Activated naive CD4-positive, alpha-beta T cell treated with anti-CD3 and anti-CD28 coated beads, Interleukin-2, amount 50 U/mL, for 24 hours (primary cell): ENCODE results near the gene PRKCD.

Experiments used
- H3K27ac Mint-ChIP-seq: one replicate; pipeline ENCODE4 v1.8.0; 2021; ENCODE audit warnings: mild to moderate bottlenecking, mixed read lengths
- H3K27me3 Mint-ChIP-seq: one replicate; pipeline ENCODE4 v1.8.0; 2021; ENCODE audit warnings: mixed read lengths
- H3K36me3 Mint-ChIP-seq: one replicate; pipeline ENCODE4 v1.8.0; 2021; ENCODE audit warnings: mixed read lengths
- H3K4me1 Mint-ChIP-seq: one replicate; pipeline ENCODE4 v1.8.0; 2021; ENCODE audit warnings: mixed read lengths
- H3K4me3 Mint-ChIP-seq: one replicate; pipeline ENCODE4 v1.8.0; 2021; ENCODE audit warnings: mild to moderate bottlenecking, mixed read lengths
- H3K9me3 Mint-ChIP-seq: one replicate; pipeline ENCODE4 v1.8.0; 2021; ENCODE audit warnings: mixed read lengths

Gene PRKCD

DNA sequence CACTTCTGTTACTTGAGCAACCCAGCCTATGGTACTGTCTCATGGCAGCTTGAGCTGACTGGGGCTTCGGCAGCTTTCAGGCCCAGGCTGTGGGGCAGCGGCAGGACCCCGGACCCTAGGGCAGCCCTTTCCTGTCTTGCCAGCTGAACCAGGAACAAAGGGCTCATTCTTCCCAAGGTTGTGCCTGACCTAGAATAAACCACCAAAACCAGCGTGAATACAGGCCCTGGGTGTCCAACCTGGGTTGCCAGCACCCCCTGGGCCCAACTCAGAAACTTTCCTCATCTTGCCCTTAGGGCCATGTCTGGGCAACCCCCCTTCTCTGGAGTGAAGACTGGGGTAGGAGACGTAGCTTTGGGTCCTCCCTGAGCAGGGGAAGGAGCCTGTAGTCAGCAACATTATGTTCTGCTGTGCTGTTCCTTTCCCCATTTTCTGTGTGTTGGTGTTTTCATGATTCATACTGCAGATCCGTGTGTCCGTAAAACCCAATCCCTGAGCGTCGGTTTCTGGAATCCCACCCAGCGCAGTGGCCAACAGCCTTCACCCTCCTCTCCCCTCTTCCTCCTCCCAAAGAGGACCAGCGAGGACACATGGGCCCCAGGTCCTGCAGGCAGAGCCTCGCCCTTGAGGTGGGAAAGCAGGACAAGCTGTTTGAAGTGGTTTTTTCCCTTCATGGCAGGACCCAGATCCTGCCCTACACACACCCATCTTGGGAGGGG, 61.3 kb downstream of the PRKCD start:
- peaks cover 4% of the 10 kb centered on the region for H3K4me1 Mint-ChIP-seq
- no peak overlapping the region for H3K4me3 Mint-ChIP-seq
- H3K27me3 Mint-ChIP-seq: no peaks in the 10 kb centered on the region
- H3K9me3 Mint-ChIP-seq: no peaks in the 10 kb centered on the region
- H3K36me3 Mint-ChIP-seq: peaks cover 5% of the 10 kb centered on the region
- peak overlapping the region; percentile 55 for H3K27ac Mint-ChIP-seq

DNA sequence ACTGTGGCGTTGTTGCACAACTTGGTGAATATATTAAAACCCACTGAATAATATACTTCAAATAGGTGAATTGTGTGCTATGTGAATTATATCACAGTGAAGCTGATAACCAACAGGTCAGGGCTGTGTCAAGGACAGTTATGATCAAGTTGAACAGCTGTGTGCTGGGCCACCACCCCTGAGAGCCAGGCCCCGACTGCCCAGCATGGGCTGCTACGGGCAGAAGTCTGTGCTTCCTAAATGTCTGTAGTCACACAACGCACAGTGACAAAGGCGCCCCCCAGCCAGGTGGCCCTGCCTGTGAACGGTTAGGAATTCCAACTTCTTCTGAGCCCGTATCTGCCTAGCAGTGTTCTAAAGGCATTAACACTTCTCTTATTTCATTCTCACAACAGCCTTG, 62.0 kb downstream of the PRKCD start:
- peaks cover 4% of the 10 kb centered on the region for H3K4me1 Mint-ChIP-seq
- no peaks in the 10 kb centered on the region for H3K9me3 Mint-ChIP-seq
- H3K36me3 Mint-ChIP-seq: peaks cover 6% of the 10 kb centered on the region
- no peak overlapping the region for H3K4me3 Mint-ChIP-seq
- no peak overlapping the region for H3K27ac Mint-ChIP-seq
- H3K27me3 Mint-ChIP-seq: no peaks in the 10 kb centered on the region

DNA sequence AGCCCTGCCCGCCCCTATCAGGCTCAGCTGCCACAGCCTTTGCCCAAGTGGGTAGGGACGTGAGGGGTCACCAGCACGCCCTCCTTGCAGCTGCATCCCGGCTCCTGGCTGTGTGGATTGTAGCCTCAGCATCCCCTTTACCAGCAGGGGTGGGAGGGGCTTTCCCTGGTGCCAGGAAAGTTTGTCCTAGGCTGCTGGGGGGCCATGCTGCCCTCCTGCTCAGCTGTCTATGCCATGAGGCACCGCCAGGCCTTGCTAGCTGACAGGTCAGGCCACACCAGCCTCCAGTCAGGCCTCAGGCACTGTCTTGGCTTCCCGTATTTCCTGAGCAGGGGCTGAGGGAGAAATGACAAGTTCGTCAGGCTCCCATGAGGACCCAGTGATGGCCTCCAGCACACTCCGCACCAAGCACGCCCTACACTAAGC, 62.5 kb downstream of the PRKCD start:
- Mint-ChIP-seq H3K4me3 (no peak overlapping the region), H3K4me1 (peaks cover 4% of the 10 kb centered on the region), H3K36me3 (peaks cover 6% of the 10 kb centered on the region), H3K27ac (no peak overlapping the region), H3K9me3 (no peaks in the 10 kb centered on the region), H3K27me3 (no peaks in the 10 kb centered on the region)

DNA sequence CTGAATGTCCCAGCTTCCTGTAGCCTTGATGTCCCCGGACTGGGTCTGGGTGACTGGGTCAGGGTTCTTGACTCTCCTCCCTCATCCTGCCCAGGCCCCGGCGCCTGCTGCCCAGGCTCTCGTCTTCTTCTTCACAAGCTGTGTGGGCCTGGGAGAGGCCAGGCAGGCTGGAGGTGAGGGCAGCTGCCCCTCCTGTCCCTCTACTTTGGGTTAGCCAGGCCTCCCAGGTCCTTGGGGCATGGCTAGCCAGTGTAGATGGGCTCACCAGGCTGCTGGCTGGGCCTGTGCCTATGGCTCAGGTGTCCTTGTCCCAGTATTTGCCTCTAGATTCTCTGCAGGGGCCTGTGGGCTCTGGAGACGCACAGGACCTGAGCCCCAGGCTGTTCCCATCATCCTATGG, 63.0 kb downstream of the PRKCD start:
- Mint-ChIP-seq H3K27ac (no peak overlapping the region), H3K36me3 (peaks cover 6% of the 10 kb centered on the region), H3K9me3 (no peaks in the 10 kb centered on the region), H3K4me3 (no peak overlapping the region), H3K27me3 (no peaks in the 10 kb centered on the region), H3K4me1 (peaks cover 4% of the 10 kb centered on the region)

DNA sequence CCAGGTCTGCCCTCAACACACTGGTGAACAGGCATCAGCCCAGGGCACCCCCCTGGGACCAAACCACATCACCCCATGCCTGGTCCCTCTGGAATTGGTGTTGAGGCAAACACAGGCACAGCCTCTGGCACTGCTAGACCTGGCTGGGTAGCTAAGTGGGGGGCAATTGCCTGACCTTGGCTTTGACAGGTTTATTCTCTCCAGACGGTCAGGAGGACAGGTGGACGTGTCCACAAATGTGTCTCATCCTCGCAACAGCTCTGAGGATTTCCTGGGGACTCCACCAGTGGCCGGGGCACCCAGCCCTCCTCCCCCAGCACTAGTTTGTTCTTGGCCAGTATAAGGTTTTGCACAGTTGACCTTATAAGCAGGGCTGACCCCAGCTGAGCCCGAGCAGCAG, 63.5 kb downstream of the PRKCD start:
- no peak overlapping the region for H3K27ac Mint-ChIP-seq

DNA sequence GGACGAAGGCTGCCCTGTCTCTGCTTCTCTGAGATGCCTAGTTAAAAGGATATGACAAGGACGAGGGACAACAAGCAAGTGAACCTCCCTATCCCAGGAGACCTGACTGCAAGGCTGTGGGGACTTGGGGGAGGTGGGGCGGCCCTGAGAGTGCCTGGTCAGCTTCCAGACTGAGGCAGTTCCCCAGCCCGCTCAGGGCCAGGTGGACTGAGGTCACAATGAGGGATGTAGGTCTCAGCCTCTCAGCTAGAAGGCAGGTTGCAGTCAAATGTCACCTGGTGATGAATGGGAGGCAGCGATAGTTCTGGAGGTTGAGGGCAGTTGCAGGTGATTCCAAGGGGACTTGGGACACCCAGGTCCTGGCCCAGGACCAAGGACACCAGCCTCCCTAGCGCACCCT, 64.2 kb downstream of the PRKCD start:
- no peak overlapping the region for H3K4me3 Mint-ChIP-seq
- H3K4me1 Mint-ChIP-seq: no peaks in the 10 kb centered on the region
- H3K27me3 Mint-ChIP-seq: no peaks in the 10 kb centered on the region
- peaks cover 6% of the 10 kb centered on the region for H3K36me3 Mint-ChIP-seq
- no peak overlapping the region for H3K27ac Mint-ChIP-seq
- H3K9me3 Mint-ChIP-seq: no peaks in the 10 kb centered on the region

More for the DNA sequence above, 63.5 kb downstream of the PRKCD start:
- H3K27me3 Mint-ChIP-seq: no peaks in the 10 kb centered on the region
- H3K4me1 Mint-ChIP-seq: peaks cover 4% of the 10 kb centered on the region
- no peak overlapping the region for H3K4me3 Mint-ChIP-seq
- H3K9me3 Mint-ChIP-seq: no peaks in the 10 kb centered on the region
- H3K36me3 Mint-ChIP-seq: peaks cover 6% of the 10 kb centered on the region

DNA sequence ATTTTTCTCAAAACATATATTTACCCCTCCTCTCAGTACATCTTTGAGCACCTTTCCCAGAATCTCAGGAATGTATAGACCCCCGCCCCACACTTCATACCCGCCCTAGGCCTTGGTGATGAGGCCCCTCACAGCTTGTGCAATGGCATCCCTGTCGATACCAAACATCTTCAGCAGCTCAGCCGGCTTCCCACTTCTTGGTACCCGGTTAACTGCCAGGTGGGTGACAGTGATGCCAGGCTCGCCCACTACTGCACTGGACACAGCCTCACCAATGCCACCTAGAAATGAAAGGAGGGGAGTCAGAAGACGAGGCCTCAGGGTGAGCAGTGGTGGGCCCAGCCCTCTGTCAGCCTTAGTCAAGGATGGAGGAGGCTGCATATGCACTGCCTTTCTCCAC, 64.6 kb downstream of the PRKCD start:
- H3K9me3 Mint-ChIP-seq: no peaks in the 10 kb centered on the region
- H3K4me3 Mint-ChIP-seq: no peak overlapping the region
- H3K4me1 Mint-ChIP-seq: no peaks in the 10 kb centered on the region
- H3K27me3 Mint-ChIP-seq: no peaks in the 10 kb centered on the region
- peaks cover 6% of the 10 kb centered on the region for H3K36me3 Mint-ChIP-seq
- peak overlapping the region; percentile 46 for H3K27ac Mint-ChIP-seq

DNA sequence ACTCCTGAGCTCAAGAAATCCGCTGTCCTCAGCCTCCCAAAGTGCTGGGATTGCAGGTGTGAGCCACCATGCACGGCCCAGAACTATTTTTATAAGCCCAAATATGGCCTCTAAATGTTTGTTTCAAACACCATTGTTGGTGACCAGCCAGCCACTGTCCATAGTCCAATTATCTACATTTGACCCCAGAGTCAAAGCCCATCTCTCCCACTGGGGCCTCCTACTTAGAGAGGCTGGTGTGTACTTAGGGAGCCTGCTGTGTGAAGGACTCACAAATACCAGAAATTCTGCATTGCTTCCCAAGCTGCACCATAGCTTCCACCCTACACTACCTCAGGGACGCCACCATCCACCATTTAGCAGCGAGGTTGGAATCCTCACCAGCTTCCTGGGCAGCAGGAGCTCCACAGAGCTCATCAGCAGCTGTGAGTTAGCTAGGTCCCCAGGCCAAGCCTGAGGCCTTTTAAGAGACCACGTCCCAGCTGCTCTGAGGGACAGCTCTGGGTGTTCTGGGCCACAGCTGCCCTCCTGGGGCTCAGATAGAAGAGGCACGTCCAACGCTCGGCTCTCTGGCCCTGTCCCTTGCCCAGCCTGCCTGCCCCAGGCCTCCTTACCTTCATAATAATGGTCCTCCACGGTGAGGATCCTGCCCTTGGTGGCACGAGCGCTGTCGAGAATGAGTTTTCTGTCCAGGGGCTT, 65.3 kb downstream of the PRKCD start:
- Mint-ChIP-seq H3K27me3 (no peaks in the 10 kb centered on the region), H3K4me3 (no peak overlapping the region), H3K9me3 (no peaks in the 10 kb centered on the region), H3K27ac (no peak overlapping the region), H3K36me3 (peaks cover 6% of the 10 kb centered on the region), H3K4me1 (no peaks in the 10 kb centered on the region)

DNA sequence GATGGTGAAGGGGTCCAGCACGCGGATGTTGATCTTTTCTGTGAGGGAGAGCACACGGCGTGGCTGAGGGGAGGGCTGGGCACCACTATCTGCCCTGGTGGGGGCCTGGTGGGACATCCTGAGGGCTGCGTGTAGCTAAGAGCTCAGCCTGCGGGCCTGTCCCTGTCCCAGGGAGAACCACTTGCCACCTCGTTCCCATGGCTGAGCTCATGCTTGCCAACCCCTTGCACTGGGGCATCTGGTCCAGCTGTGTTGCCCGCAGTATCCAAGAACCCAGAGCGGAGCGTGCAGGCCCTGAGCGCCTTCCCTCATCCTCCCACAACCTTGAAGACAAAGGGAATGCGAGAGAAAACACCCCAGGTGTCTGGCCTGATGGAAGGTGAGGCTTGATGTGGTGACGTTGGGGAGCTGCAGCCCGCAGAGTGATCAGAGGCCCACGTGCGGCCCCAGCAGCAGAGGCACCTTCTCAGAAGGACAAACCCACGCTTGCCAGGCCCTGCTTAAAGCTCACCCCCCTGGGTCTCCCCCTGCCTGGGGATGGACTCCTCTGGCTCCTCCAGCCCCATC, 65.9 kb downstream of the PRKCD start:
- no peak overlapping the region for H3K4me3 Mint-ChIP-seq
- H3K27me3 Mint-ChIP-seq: no peaks in the 10 kb centered on the region
- H3K27ac Mint-ChIP-seq: no peak overlapping the region
- H3K9me3 Mint-ChIP-seq: no peaks in the 10 kb centered on the region
- no peaks in the 10 kb centered on the region for H3K4me1 Mint-ChIP-seq
- peaks cover 6% of the 10 kb centered on the region for H3K36me3 Mint-ChIP-seq

DNA sequence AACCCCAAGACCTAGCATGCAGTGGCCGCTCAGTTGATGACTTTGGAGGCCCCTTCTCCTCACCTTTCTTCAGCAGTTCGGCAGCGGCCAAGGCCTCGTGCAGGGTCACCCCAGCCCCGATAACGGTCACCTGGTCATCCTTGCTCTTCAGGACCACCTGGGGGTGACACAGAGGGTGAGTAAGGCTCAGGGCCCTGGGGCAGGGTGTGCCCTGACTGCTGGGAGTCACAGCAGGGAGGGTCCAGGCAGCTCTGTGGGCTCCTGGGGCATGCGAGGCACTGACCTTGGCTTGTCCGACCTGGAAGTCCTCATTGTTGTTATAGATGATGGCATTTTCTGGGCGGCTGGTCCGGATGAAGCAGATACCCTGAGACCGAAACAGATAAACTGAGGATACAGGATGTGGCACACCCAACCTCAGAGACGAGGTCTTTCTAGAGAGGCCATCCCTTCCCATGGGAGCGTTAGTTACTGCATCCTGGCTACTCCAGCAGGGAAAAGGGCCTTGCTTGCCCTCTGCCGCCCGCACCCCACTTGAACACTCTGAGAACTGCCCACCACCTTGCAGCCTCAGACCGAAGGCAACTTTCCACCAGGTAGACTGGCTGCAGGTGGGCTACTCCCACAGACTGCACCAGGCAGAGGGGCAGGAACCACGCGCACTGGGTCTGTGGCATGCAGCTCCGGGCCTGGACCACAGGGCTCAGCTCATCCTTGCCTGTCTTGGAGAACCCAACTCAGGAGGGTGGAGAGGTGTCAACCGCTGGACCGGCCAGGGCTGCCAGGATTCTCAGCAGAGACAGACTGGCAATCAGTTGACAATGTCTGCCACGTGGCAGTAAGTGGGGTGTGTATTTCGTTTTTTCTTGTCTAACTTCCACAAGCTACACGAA, 67.2 kb downstream of the PRKCD start:
- H3K9me3 Mint-ChIP-seq: no peaks in the 10 kb centered on the region
- no peak overlapping the region for H3K27ac Mint-ChIP-seq

DNA sequence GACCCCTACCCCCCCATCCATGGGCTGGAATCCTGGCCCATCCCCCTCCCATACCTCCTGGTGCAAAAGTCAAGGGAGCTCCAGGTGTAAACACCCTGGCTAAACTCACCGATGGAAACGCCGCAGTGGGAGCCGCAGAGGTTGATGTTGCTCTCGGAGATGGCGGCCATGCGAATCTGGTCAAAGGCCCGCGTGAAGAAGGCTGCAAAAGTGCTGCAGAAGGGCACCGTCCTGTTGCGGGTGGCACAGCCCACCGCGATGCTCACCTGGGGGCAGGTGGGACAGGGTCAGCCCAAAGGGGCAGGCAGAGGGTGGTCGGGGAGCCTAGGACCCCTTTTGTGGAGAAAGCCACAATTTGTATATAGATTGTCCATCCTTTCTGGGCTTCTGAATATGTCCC, 68.2 kb downstream of the PRKCD start:
- H3K36me3 Mint-ChIP-seq: peaks cover 4% of the 10 kb centered on the region

More for the DNA sequence above, 67.2 kb downstream of the PRKCD start:
- Mint-ChIP-seq H3K27me3 (no peaks in the 10 kb centered on the region), H3K36me3 (peaks cover 4% of the 10 kb centered on the region), H3K4me1 (no peaks in the 10 kb centered on the region), H3K4me3 (no peak overlapping the region)

DNA sequence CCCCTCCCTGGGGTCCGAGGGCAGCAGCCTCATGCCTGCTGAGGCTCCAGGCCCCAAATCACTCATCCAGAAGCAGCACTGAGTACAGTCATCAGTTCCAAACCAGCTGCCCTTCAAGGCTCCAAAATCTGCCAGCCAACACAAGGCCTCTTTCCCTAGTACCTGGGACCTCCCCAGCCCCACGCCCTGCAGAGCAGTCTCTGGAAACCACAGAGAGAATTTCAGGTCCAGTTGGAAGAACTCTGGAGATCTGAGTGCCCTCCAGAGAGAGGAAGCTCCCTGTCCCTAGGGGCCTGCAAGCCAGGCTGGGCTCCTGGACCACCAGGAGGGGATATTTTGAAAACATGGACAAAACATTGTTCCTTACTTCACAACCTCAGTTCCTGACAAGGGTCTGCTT, 68.6 kb downstream of the PRKCD start:
- H3K36me3 Mint-ChIP-seq: peaks cover 4% of the 10 kb centered on the region
- no peak overlapping the region for H3K27ac Mint-ChIP-seq
- no peaks in the 10 kb centered on the region for H3K9me3 Mint-ChIP-seq
- H3K4me3 Mint-ChIP-seq: no peak overlapping the region
- no peaks in the 10 kb centered on the region for H3K4me1 Mint-ChIP-seq
- H3K27me3 Mint-ChIP-seq: no peaks in the 10 kb centered on the region

More for the DNA sequence above, 68.2 kb downstream of the PRKCD start:
- Mint-ChIP-seq H3K27me3 (no peaks in the 10 kb centered on the region), H3K9me3 (no peaks in the 10 kb centered on the region), H3K27ac (no peak overlapping the region), H3K4me3 (no peak overlapping the region), H3K4me1 (no peaks in the 10 kb centered on the region)

DNA sequence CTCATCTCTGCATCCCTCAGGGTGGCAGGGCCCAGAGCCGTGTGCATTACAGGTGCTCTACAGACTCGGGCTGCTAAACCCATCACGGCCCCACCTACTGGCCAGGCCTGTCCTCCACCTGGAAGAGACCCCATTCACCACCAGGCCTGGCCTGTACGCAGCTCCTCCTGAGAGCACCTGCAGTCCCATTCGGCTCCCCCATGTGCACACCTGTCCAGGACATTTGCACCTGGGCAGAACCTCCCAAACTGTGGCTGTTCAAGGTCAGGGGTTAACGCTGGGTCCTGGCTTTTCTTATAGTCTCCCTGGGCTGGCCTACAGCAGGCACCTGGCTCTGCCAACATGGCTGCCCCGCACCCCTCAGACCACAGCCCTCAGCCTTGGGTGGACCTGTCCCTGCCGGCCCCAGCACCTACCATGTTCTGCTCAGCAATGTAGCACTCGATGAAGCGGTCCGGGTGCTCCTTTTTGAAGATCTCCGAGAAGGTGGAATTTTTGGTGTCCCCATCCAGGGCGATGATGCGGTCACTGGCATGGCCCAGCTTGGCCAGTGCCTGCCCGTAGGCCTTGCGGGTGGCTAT, 69.1 kb downstream of the PRKCD start:
- H3K27ac Mint-ChIP-seq: no peak overlapping the region
- H3K36me3 Mint-ChIP-seq: peaks cover 5% of the 10 kb centered on the region
- H3K4me1 Mint-ChIP-seq: no peaks in the 10 kb centered on the region
- H3K4me3 Mint-ChIP-seq: no peak overlapping the region
- no peaks in the 10 kb centered on the region for H3K9me3 Mint-ChIP-seq
- H3K27me3 Mint-ChIP-seq: no peaks in the 10 kb centered on the region

DNA sequence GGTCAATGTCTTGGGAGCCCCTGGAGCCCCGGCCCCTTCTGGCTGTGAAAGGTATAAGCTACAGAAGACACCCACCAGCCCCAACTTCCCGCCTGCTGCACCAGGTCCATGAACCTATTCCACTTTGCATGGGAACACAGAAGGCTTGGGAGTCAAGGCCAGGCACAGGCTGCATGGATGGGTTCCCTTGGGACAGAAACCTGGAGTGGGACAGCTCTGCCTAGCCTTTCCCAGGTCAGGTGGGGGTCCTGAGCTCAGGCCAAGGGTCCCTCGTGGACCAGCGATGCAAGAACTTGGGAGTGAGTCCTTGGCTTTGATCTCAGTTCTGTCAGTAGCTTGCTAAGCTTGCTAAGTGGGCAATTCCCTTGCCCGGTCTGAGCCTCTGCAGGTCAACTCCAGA, 69.8 kb downstream of the PRKCD start:
- Mint-ChIP-seq H3K27me3 (no peaks in the 10 kb centered on the region), H3K27ac (no peak overlapping the region), H3K36me3 (peaks cover 7% of the 10 kb centered on the region), H3K4me3 (no peak overlapping the region), H3K9me3 (no peaks in the 10 kb centered on the region), H3K4me1 (no peaks in the 10 kb centered on the region)
